ENCODE measurements around the gene ICE2.
A peak's percentile ranks its signal among the peaks of the same experiment; 100 is the strongest.
"Not testable (repeated sequence)": the region's sequence is repeated elsewhere in the genome, so short reads cannot be mapped to it uniquely, and the experiment has no call there.

ICE2 gene

GRCh38 chr15:60414016-60414682 lies 64.8 kb downstream of the ICE2 start:
- H3K9me3 ChIP-seq, result no peaks in the 10 kb centered on the region
- H3K36me3 ChIP-seq, result peaks cover 3% of the 10 kb centered on the region; the same call in 1 of the 2 replicates
- H3K4me2 ChIP-seq, result no peak overlapping the region
- H3K27ac ChIP-seq, result no peak overlapping the region
- TF ChIP-seq Cebpa-rat (IDR thresholded peaks at IDR 0.05), result no peak
- peaks cover 17% of the 10 kb centered on the region for H3K4me1 ChIP-seq
- H4K20me1 ChIP-seq, result no peaks in the 10 kb centered on the region
- H3K27me3 ChIP-seq, result no peaks in the 10 kb centered on the region
- no peak overlapping the region for H3K9ac ChIP-seq
- no peak overlapping the region for H3K4me3 ChIP-seq

- no peak overlapping the region for H3K4me2 ChIP-seq
These were observed 65.6 kb downstream of the ICE2 start for GRCh38 chr15:60413231-60413824.

GRCh38 chr15:60412807-60413206 lies 66.1 kb downstream of the ICE2 start:
- not testable (repeated sequence) for H3K27ac ChIP-seq, H3K36me3 ChIP-seq, H3K4me2 ChIP-seq, H4K20me1 ChIP-seq, H3K9me3 ChIP-seq, H3K27me3 ChIP-seq, H3K4me3 ChIP-seq, H3K9ac ChIP-seq
- peaks cover 29% of the 10 kb centered on the region for H3K4me1 ChIP-seq

More at GRCh38 chr15:60413231-60413824, 65.6 kb downstream of the ICE2 start:
- Histone ChIP-seq H3K27ac (no peak overlapping the region), H3K4me1 (peaks cover 25% of the 10 kb centered on the region), H3K27me3 (no peaks in the 10 kb centered on the region), H4K20me1 (no peaks in the 10 kb centered on the region), H3K4me3 (no peak overlapping the region), H3K9me3 (no peaks in the 10 kb centered on the region), H3K9ac (no peak overlapping the region), H3K36me3 (no peaks in the 10 kb centered on the region)
- no peak for TF ChIP-seq Cebpa-rat (IDR thresholded peaks at IDR 0.05)

GRCh38 chr15:60411774-60412425 lies 67.0 kb downstream of the ICE2 start:
- TF ChIP-seq Cebpa-rat (IDR thresholded peaks at IDR 0.05), result no peak

GRCh38 chr15:60410350-60410749 lies 68.6 kb downstream of the ICE2 start:
- Histone ChIP-seq H3K27ac (peak overlapping the region; percentile 18; the same call in 1 of the 2 replicates), H3K4me2 (peak overlapping the region; percentile 71), H3K4me1 (peaks cover 29% of the 10 kb centered on the region)
- not testable (repeated sequence) for H3K9ac ChIP-seq, H4K20me1 ChIP-seq, H3K4me3 ChIP-seq, H3K36me3 ChIP-seq, H3K27me3 ChIP-seq, H3K9me3 ChIP-seq

More at GRCh38 chr15:60411774-60412425, 67.0 kb downstream of the ICE2 start:
- peaks cover 29% of the 10 kb centered on the region for H3K4me1 ChIP-seq
- no peak overlapping the region for H3K4me3 ChIP-seq
- H3K27me3 ChIP-seq, result no peaks in the 10 kb centered on the region
- H4K20me1 ChIP-seq, result no peaks in the 10 kb centered on the region
- no peak overlapping the region for H3K4me2 ChIP-seq
- H3K9me3 ChIP-seq, result no peaks in the 10 kb centered on the region
- H3K36me3 ChIP-seq, result no peaks in the 10 kb centered on the region
- H3K9ac ChIP-seq, result no peak overlapping the region
- H3K27ac ChIP-seq, result no peak overlapping the region

GRCh38 chr15:60408463-60408981 lies 70.4 kb downstream of the ICE2 start:
- no peaks in the 10 kb centered on the region for H3K9me3 ChIP-seq
- H3K27me3 ChIP-seq, result no peaks in the 10 kb centered on the region
- TF ChIP-seq Cebpa-rat (IDR thresholded peaks at IDR 0.05), result peak; percentile 43; the same call in 1 of the 2 replicates
- no peak overlapping the region for H3K4me3 ChIP-seq
- H3K36me3 ChIP-seq, result no peaks in the 10 kb centered on the region
- peaks cover 29% of the 10 kb centered on the region for H3K4me1 ChIP-seq
- H4K20me1 ChIP-seq, result no peaks in the 10 kb centered on the region
- H3K9ac ChIP-seq, result no peak overlapping the region
- H3K4me2 ChIP-seq, result peak overlapping the region; percentile 30; the same call in 1 of the 2 replicates
- no peak overlapping the region for H3K27ac ChIP-seq

- peaks cover 29% of the 10 kb centered on the region for H3K4me1 ChIP-seq
- no peak overlapping the region for H3K4me2 ChIP-seq
- no peak overlapping the region for H3K4me3 ChIP-seq
- H3K9me3 ChIP-seq, result no peaks in the 10 kb centered on the region
- no peak overlapping the region for H3K9ac ChIP-seq
- H3K27me3 ChIP-seq, result no peaks in the 10 kb centered on the region
- no peaks in the 10 kb centered on the region for H3K36me3 ChIP-seq
- H3K27ac ChIP-seq, result no peak overlapping the region
- TF ChIP-seq Cebpa-rat (IDR thresholded peaks at IDR 0.05), result no peak
- no peaks in the 10 kb centered on the region for H4K20me1 ChIP-seq
These were observed 71.5 kb downstream of the ICE2 start for GRCh38 chr15:60407415-60407805.

GRCh38 chr15:60406513-60407414 lies 72.2 kb downstream of the ICE2 start:
- H3K4me2 ChIP-seq, result no peak overlapping the region
- H3K4me3 ChIP-seq, result no peak overlapping the region
- peaks cover 29% of the 10 kb centered on the region for H3K4me1 ChIP-seq
- no peak for TF ChIP-seq Cebpa-rat (IDR thresholded peaks at IDR 0.05)
- no peaks in the 10 kb centered on the region for H3K36me3 ChIP-seq
- H3K9me3 ChIP-seq, result no peaks in the 10 kb centered on the region
- H3K27ac ChIP-seq, result no peak overlapping the region
- no peaks in the 10 kb centered on the region for H4K20me1 ChIP-seq
- no peak overlapping the region for H3K9ac ChIP-seq
- no peaks in the 10 kb centered on the region for H3K27me3 ChIP-seq

GRCh38 chr15:60405399-60405798 lies 73.5 kb downstream of the ICE2 start:
- Histone ChIP-seq H3K27me3 (no peaks in the 10 kb centered on the region), H3K36me3 (no peaks in the 10 kb centered on the region), H3K4me2 (no peak overlapping the region), H3K9me3 (no peaks in the 10 kb centered on the region), H3K9ac (no peak overlapping the region), H3K4me3 (no peak overlapping the region), H4K20me1 (no peaks in the 10 kb centered on the region), H3K27ac (no peak overlapping the region), H3K4me1 (peaks cover 25% of the 10 kb centered on the region)
- no peak for TF ChIP-seq Cebpa-rat (IDR thresholded peaks at IDR 0.05)

GRCh38 chr15:60404351-60404750 lies 74.6 kb downstream of the ICE2 start:
- H3K27me3 ChIP-seq, H3K9ac ChIP-seq, H4K20me1 ChIP-seq, H3K27ac ChIP-seq, H3K4me2 ChIP-seq, H3K4me3 ChIP-seq, H3K36me3 ChIP-seq, H3K9me3 ChIP-seq: not testable (repeated sequence)
- H3K4me1 ChIP-seq, result peaks cover 15% of the 10 kb centered on the region

All from BLaER1 (cell line).